Activated naive CD4-positive, alpha-beta T cell treated with anti-CD3 and anti-CD28 coated beads, Interleukin-2, amount 50 U/mL, for 72 hours (primary cell): ENCODE data around the gene BRI3. TPM values are rescaled to one million over a fixed set of nuclear protein-coding genes. Genes with fewer than 3 reads are reported as not detected.

Source experiments
- ATAC-seq, 2 donors: fragments of 150-1000 bp; cut with Tn5 transposase; 2 replicates each; pipeline ENCODE4 v1.10.0; 2021; ENCODE audit warnings: mild to moderate bottlenecking in 2 of 2, moderate library complexity in 2 of 2
- DNase-seq, 2 donors: peaks; one replicate each; pipeline ENCODE4 v3.0.0; 2021 to 2022; ENCODE audit warnings: low spot score in 2 of 2
- H3K27ac Mint-ChIP-seq, 2 donors: one replicate each; pipeline ENCODE4 v1.8.0; 2022; ENCODE audit warnings: mild to moderate bottlenecking in 2 of 2, mixed read lengths in 2 of 2
- H3K36me3 Mint-ChIP-seq, 2 donors: one replicate each; pipeline ENCODE4 v1.8.0; 2022; ENCODE audit warnings: mixed read lengths in 2 of 2
- H3K9me3 Mint-ChIP-seq, 2 donors: one replicate each; pipeline ENCODE4 v1.8.0; 2022; ENCODE audit warnings: mixed read lengths in 2 of 2
- total RNA-seq, 2 donors: library from RNA; stranded (reverse); gene quantifications; one replicate each; pipeline ENCODE4 v1.2.3, GENCODE V29; 2022

Gene BRI3
- total RNA-seq, 2 donors from 2014 or later, result 50.0 to 66.4 TPM

GRCh38 chr7:98249106-98249505, 32.4 kb upstream of the BRI3 start:
- DNase-seq, result no peak
- Mint-ChIP-seq H3K36me3 (peaks cover 14 to 22% of the 10 kb centered on the region in 2 donors), H3K27ac (peak overlapping the region; percentile 89 to 97), H3K9me3 (no peaks in the 10 kb centered on the region)
- ATAC-seq, result no peak

- ATAC-seq, result peak; percentile 26 to 29
- DNase-seq, result peak in 1 of 2 donors; percentile 46
- Mint-ChIP-seq H3K27ac (peak overlapping the region; percentile 89 to 97), H3K36me3 (peaks cover 14 to 22% of the 10 kb centered on the region in 2 donors), H3K9me3 (no peaks in the 10 kb centered on the region)
Measured at GRCh38 chr7:98250789-98251188, 30.7 kb upstream of the BRI3 start.

- ATAC-seq (peak; percentile 3 to 14), DNase-seq (peak in 1 of 2 donors; percentile 31)
- Mint-ChIP-seq H3K9me3 (no peaks in the 10 kb centered on the region), H3K27ac (peak overlapping the region; percentile 89 to 97), H3K36me3 (peaks cover 14 to 23% of the 10 kb centered on the region in 2 donors)
Measured at GRCh38 chr7:98251231-98251600, 30.3 kb upstream of the BRI3 start.

GRCh38 chr7:98251601-98252424, 29.7 kb upstream of the BRI3 start, which contains the start of gene TECPR1:
Gene TECPR1 (minus strand): TSS chr7:98252232. CDS start chr7:98246146, 6,086 bp downstream.
- peak within 1 kb of the TSS; percentile 89 to 97 for H3K27ac Mint-ChIP-seq
- no peaks in the 10 kb centered on the region for H3K9me3 Mint-ChIP-seq
- H3K36me3 Mint-ChIP-seq, result peaks cover 14 to 29% of the 10 kb centered on the region in 2 donors
- DNase-seq, result peak; percentile 89 to 94
- ATAC-seq, result peak; percentile 97 to 98

GRCh38 chr7:98252425-98253054, 28.9 kb upstream of the BRI3 start:
- H3K27ac Mint-ChIP-seq, result peak overlapping the region; percentile 89 to 92
- H3K36me3 Mint-ChIP-seq, result peaks cover 14 to 28% of the 10 kb centered on the region in 2 donors
- no peaks in the 10 kb centered on the region for H3K9me3 Mint-ChIP-seq
- DNase-seq, result no peak
- ATAC-seq, result peak in 1 of 2 donors; percentile 46

GRCh38 chr7:98254516-98254915, 27.0 kb upstream of the BRI3 start:
- Mint-ChIP-seq H3K36me3 (peaks cover 9 to 15% of the 10 kb centered on the region in 2 donors), H3K9me3 (no peaks in the 10 kb centered on the region), H3K27ac (peak overlapping the region; percentile 77 to 94)
- ATAC-seq (no peak), DNase-seq (no peak)

- DNase-seq (peak in 1 of 2 donors; percentile 14), ATAC-seq (peak in 1 of 2 donors; percentile 1)
- H3K9me3 Mint-ChIP-seq, result no peaks in the 10 kb centered on the region
- peaks cover 6 to 15% of the 10 kb centered on the region in 2 donors for H3K36me3 Mint-ChIP-seq
- peak overlapping the region; percentile 77 to 94 for H3K27ac Mint-ChIP-seq
Measured at GRCh38 chr7:98254951-98255610, 26.4 kb upstream of the BRI3 start.

- Mint-ChIP-seq H3K36me3 (peaks cover 9 to 15% of the 10 kb centered on the region in 2 donors), H3K27ac (peak overlapping the region in 1 of 2 donors; percentile 90), H3K9me3 (no peaks in the 10 kb centered on the region)
- DNase-seq, result no peak
- ATAC-seq, result no peak
Measured at GRCh38 chr7:98256431-98256830, 25.1 kb upstream of the BRI3 start.

- no peak for DNase-seq
- Mint-ChIP-seq H3K27ac (no peak overlapping the region), H3K36me3 (peaks cover 8 to 9% of the 10 kb centered on the region in 2 donors), H3K9me3 (no peaks in the 10 kb centered on the region)
- no peak for ATAC-seq
Measured at GRCh38 chr7:98257701-98258100, 23.8 kb upstream of the BRI3 start.

- Mint-ChIP-seq H3K27ac (peak overlapping the region; percentile 45 to 82), H3K36me3 (peaks cover 6 to 8% of the 10 kb centered on the region in 2 donors), H3K9me3 (no peaks in the 10 kb centered on the region)
- DNase-seq (no peak), ATAC-seq (no peak)
Measured at GRCh38 chr7:98265841-98266271, 15.6 kb upstream of the BRI3 start.

- Mint-ChIP-seq H3K27ac (no peak overlapping the region), H3K36me3 (peaks cover under 1 to 6% of the 10 kb centered on the region in 2 donors), H3K9me3 (no peaks in the 10 kb centered on the region)
- DNase-seq (no peak), ATAC-seq (no peak)
Measured at GRCh38 chr7:98266840-98267239, 14.6 kb upstream of the BRI3 start.

- DNase-seq (no peak), ATAC-seq (no peak)
- Mint-ChIP-seq H3K27ac (no peak overlapping the region), H3K9me3 (no peaks in the 10 kb centered on the region), H3K36me3 (peaks cover 0 to 6% of the 10 kb centered on the region in 2 donors)
Measured at GRCh38 chr7:98267303-98267702, 14.2 kb upstream of the BRI3 start.

GRCh38 chr7:98276241-98276761, 5.2 kb upstream of the BRI3 start:
- Mint-ChIP-seq H3K27ac (no peak overlapping the region), H3K9me3 (no peaks in the 10 kb centered on the region), H3K36me3 (no peaks in the 10 kb centered on the region)
- no peak for ATAC-seq
- no peak for DNase-seq

GRCh38 chr7:98278408-98278807, 3.1 kb upstream of the BRI3 start:
- ATAC-seq (no peak), DNase-seq (no peak)
- peaks cover 0 to 8% of the 10 kb centered on the region in 2 donors for H3K36me3 Mint-ChIP-seq
- H3K27ac Mint-ChIP-seq, result no peak overlapping the region
- H3K9me3 Mint-ChIP-seq, result no peaks in the 10 kb centered on the region

GRCh38 chr7:98278936-98279335, 2.5 kb upstream of the BRI3 start:
- Mint-ChIP-seq H3K27ac (no peak overlapping the region), H3K9me3 (no peaks in the 10 kb centered on the region), H3K36me3 (peaks cover 0 to 8% of the 10 kb centered on the region in 2 donors)
- ATAC-seq, result no peak
- no peak for DNase-seq

GRCh38 chr7:98280296-98280695, 1.2 kb upstream of the BRI3 start:
- H3K36me3 Mint-ChIP-seq, result peaks cover 0 to 8% of the 10 kb centered on the region in 2 donors
- no peaks in the 10 kb centered on the region for H3K9me3 Mint-ChIP-seq
- peak overlapping the region in 1 of 2 donors; percentile 79 for H3K27ac Mint-ChIP-seq
- ATAC-seq, result no peak
- no peak for DNase-seq
